Loucy (cell line): ENCODE data around the gene NMBR.

Experiments
- H2AFZ ChIP-seq: fragments of 200-600 bp; sonication (generic); 2 replicates; pipeline ENCODE4 v1.6.0; 2016; ENCODE audit warnings: antibody characterized with exemption, mild to moderate bottlenecking, low read length, moderate library complexity
- H3F3A ChIP-seq: fragments of 200-600 bp; 2 replicates; pipeline ENCODE4 v1.6.0; 2016; ENCODE audit warnings: antibody characterized with exemption, low read depth, mild to moderate bottlenecking
- H3K27me3 ChIP-seq: fragments of 200-600 bp; sonication (generic); 2 replicates; pipeline ENCODE4 v1.6.1; 2014; ENCODE audit warnings: low read length, mild to moderate bottlenecking; ENCODE audit not compliant: insufficient read depth, poor library complexity, severe bottlenecking
- H3K36me3 ChIP-seq: fragments of 200-600 bp; sonication (generic); 2 replicates; pipeline ENCODE4 v1.6.1; 2016; ENCODE audit warnings: low read length; ENCODE audit not compliant: insufficient read depth
- H3K4me1 ChIP-seq: fragments of 200-600 bp; sonication (generic); 2 replicates; pipeline ENCODE4 v1.5.1; 2014; ENCODE audit warnings: low read length, mild to moderate bottlenecking; ENCODE audit not compliant: insufficient read depth, poor library complexity, severe bottlenecking
- H3K4me2 ChIP-seq: fragments of 200-600 bp; sonication (generic); 2 replicates; pipeline ENCODE4 v1.6.0; 2014; ENCODE audit warnings: antibody characterized with exemption, low read length, low read depth, mild to moderate bottlenecking; ENCODE audit not compliant: poor library complexity, severe bottlenecking
- H3K4me3 ChIP-seq: fragments of 200-600 bp; sonication (generic); 2 replicates; pipeline ENCODE4 v1.5.1; 2014; ENCODE audit warnings: low read length, mild to moderate bottlenecking, mixed read lengths; ENCODE audit not compliant: poor library complexity, severe bottlenecking
- H3K79me2 ChIP-seq: fragments of 200-600 bp; sonication (generic); 2 replicates; pipeline ENCODE4 v1.6.1; 2014; ENCODE audit warnings: low read length; ENCODE audit not compliant: insufficient read depth
- H3K9ac ChIP-seq: fragments of 200-600 bp; sonication (generic); 2 replicates; pipeline ENCODE4 v1.6.0; 2014; ENCODE audit warnings: mild to moderate bottlenecking, low read depth, low read length, moderate library complexity; ENCODE audit not compliant: poor library complexity, severe bottlenecking
- H3K9me2 ChIP-seq: fragments of 200-600 bp; sonication (generic); replicated peaks from 2 replicates; pipeline ENCODE4 v1.6.1; 2016; ENCODE audit warnings: low read depth, low read length, mixed read lengths
- H3K9me3 ChIP-seq: fragments of 200-600 bp; sonication (generic); 2 replicates; pipeline ENCODE4 v1.6.1; 2014; ENCODE audit warnings: mild to moderate bottlenecking, antibody characterized with exemption, low read length, low read depth; ENCODE audit not compliant: insufficient read depth
- H4K20me1 ChIP-seq: fragments of 200-600 bp; sonication (generic); 2 replicates; pipeline ENCODE4 v1.6.0; 2014; ENCODE audit warnings: antibody characterized with exemption, low read length, mild to moderate bottlenecking; ENCODE audit not compliant: insufficient read depth, poor library complexity, severe bottlenecking
- CTCF ChIP-seq: fragments of 200-600 bp; sonication (generic); conservative IDR thresholded peaks from 2 replicates; pipeline ENCODE4 v1.5.1; 2014; ENCODE audit warnings: mild to moderate bottlenecking, antibody characterized with exemption, low read length
- EZH2phosphoT487 ChIP-seq: fragments of 200-600 bp; IDR thresholded peaks from 2 replicates; pipeline ENCODE4 v1.6.1; 2018; ENCODE audit warnings: antibody characterized with exemption, mild to moderate bottlenecking, moderate library complexity, borderline replicate concordance

NMBR gene

GRCh38 chr6:142138876-142139275, 8.0 kb downstream of the NMBR start:
- no peak overlapping the region for H3K4me3 ChIP-seq
- H2AFZ ChIP-seq, result no peak overlapping the region
- no peaks in the 10 kb centered on the region for H3K9me3 ChIP-seq
- H3K36me3 ChIP-seq, result no peaks in the 10 kb centered on the region
- TF ChIP-seq CTCF, result no peak
- TF ChIP-seq EZH2phosphoT487, result no peak
- H3K27me3 ChIP-seq, result peaks cover 18% of the 10 kb centered on the region
- H3K9ac ChIP-seq, result no peak overlapping the region
- H3F3A ChIP-seq, result no peaks in the 10 kb centered on the region
- no peaks in the 10 kb centered on the region for H3K4me1 ChIP-seq
- no peaks in the 10 kb centered on the region for H4K20me1 ChIP-seq
- no peaks in the 10 kb centered on the region for H3K9me2 ChIP-seq
- H3K4me2 ChIP-seq, result no peak overlapping the region
- no peaks in the 10 kb centered on the region for H3K79me2 ChIP-seq

- no peaks in the 10 kb centered on the region for H3F3A ChIP-seq
- no peak for TF ChIP-seq EZH2phosphoT487
- no peak for TF ChIP-seq CTCF
- H3K79me2 ChIP-seq, result no peaks in the 10 kb centered on the region
- H3K4me1 ChIP-seq, result no peaks in the 10 kb centered on the region
- H3K9ac ChIP-seq, result no peak within 1 kb of the TSS
- no peaks in the 10 kb centered on the region for H3K9me3 ChIP-seq
- H2AFZ ChIP-seq, result no peak within 1 kb of the TSS
- no peaks in the 10 kb centered on the region for H3K36me3 ChIP-seq
- H4K20me1 ChIP-seq, result no peaks in the 10 kb centered on the region
- peaks cover 17% of the 10 kb centered on the region for H3K27me3 ChIP-seq
- no peak within 1 kb of the TSS for H3K4me2 ChIP-seq
- H3K4me3 ChIP-seq, result no peak within 1 kb of the TSS
- H3K9me2 ChIP-seq, result no peaks in the 10 kb centered on the region
Observed at GRCh38 chr6:142132625-142133024, 14.3 kb downstream of the NMBR start, which contains the start of gene GJE1. GJE1 (plus strand) TSS chr6:142132925; CDS start chr6:142133159, 234 bp downstream.

GRCh38 chr6:142130814-142131213, 16.1 kb downstream of the NMBR start:
- no peaks in the 10 kb centered on the region for H3K9me2 ChIP-seq
- no peaks in the 10 kb centered on the region for H3F3A ChIP-seq
- H3K4me3 ChIP-seq, result no peak overlapping the region

More at GRCh38 chr6:142130814-142131213, 16.1 kb downstream of the NMBR start:
- TF ChIP-seq EZH2phosphoT487 (no peak), CTCF (no peak)
- H3K27me3 ChIP-seq, result peaks cover 17% of the 10 kb centered on the region
- H3K4me1 ChIP-seq, result no peaks in the 10 kb centered on the region
- no peaks in the 10 kb centered on the region for H3K79me2 ChIP-seq
- H3K9ac ChIP-seq, result no peak overlapping the region
- H3K4me2 ChIP-seq, result no peak overlapping the region
- no peaks in the 10 kb centered on the region for H4K20me1 ChIP-seq
- H3K9me3 ChIP-seq, result no peaks in the 10 kb centered on the region
- no peak overlapping the region for H2AFZ ChIP-seq
- H3K36me3 ChIP-seq, result no peaks in the 10 kb centered on the region
